T1000 (cell line): ENCODE data around the gene IGIP.

Experiments used
- DNase-seq: peaks from one replicate; lab custom pipeline; 2025; ENCODE audit warnings: mixed read lengths; lab: John Stamatoyannopoulos, UW

IGIP gene

DNA sequence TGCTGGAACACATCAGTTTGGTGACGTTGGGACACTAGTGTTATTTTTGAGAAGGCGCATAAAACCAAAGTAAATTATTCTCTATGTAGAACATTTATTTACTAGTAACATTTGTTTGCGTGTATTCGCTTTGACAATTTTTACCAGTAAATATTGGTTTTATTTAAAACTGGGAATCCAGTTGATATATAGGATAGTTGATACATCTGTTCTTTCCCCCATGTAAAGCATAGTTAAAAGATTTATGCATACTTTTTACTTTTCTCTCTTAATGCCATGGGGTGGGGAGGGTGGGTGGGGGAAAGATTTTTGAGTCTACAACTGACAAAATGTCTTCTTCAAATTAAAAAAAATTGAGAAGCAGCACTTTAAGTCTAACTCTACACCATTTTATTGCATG, at the start of gene IGIP:
Gene IGIP (plus strand): TSS at position 301 of the 400 bp plus-strand sequence. CDS start 2,540 bp downstream, outside the sequence.
- DNase-seq = no peak

GRCh38 chr5:140076142-140076541, 49.6 kb upstream of the IGIP start:
- DNase-seq = no peak

DNA sequence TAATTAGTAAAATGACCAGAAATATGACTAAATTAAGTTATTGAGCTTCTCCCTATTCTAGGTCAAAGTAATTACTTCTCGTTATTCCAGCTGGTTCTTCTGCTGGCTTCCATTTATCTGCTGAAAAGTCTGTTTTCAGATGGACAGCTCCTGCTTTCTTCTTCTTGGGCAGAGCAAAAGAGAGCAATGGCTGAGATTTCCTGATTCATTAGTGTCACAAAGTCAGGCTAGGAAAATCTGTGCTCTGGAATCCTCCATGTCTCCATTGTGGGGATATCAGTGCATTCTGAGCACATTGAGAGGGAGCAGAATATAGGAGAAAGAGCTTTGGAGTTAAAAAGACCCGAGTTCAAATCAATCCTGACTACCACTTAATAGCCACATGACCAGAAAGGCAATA, 48.9 kb upstream of the IGIP start:
- no peak for DNase-seq

DNA sequence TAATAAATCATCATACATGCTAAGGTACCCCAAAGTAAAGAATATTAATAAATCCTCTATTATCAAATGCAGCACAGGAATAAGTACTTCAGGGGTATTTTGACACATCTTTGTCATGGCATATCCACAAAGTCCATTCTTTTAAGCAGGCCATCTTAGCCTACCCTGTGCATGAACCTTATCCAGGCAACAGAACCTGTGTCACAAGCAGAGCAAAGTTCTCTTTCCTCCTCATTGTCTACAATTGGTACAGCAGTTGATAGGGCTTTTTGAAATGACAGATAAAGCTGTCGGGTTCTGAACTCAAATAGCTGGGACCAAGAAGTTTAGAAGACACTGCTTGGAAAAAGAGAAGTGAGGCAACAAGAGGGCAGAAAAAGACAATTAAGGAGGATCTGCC, 42.6 kb upstream of the IGIP start:
- DNase-seq = no peak

DNA sequence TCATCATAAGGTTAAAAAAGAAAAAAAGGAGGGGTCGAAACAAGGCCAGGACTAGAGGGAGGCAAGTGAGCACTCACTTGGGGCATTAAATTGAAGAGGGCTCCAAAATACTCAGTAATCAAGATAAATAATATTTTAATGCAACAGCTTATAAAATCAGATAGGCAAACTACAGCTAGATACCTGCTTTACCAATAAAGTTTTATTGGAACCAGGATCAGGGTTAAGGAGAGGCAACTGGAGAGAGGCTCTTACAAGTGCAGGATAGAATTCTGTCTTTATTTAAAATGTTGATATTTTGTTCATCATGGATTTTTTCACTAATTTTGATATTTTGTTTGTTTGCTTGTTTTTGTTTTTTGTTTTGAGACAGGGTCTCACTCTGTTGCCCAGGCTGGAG, 42.1 kb upstream of the IGIP start:
- DNase-seq = no peak

DNA sequence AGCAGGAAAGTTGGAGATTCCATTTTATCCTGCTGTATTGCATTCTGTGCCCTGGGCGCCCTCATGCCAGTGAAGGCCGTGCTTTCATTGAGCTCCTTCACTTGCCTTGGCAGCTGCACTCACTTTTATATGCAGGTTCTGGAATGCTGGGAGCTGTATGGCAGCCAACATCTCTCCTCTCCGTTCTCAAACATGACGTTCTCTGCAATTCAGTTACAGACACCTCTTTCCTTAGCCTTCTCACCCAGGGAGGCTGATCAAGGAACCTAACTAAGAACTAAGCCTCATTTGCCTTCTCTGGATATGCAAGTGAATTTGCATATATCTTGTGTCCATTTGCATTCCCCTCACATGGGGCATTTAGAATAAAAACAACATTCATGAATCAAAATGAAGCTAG, 41.2 kb upstream of the IGIP start:
- DNase-seq = no peak

DNA sequence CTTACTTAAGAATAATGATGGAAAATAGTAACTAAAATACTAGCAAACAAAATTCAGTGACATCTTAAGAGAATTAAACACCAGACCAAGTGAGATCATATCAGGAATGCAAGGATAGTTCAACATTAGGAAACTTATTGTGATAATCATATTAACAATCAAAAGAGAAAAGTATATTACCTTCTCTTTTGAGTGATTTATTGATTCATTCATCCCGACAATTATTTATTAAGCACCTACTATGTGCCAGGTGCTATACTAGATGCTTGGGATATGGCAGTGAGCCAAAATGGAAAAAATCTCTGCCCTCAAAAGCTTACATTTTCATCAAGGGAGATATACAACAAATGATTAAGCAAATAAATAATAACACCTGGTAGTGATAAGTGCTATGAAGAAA, 35.5 kb upstream of the IGIP start:
- no peak for DNase-seq

- DNase-seq = no peak
Observed at GRCh38 chr5:140093179-140093578, 32.6 kb upstream of the IGIP start.

DNA sequence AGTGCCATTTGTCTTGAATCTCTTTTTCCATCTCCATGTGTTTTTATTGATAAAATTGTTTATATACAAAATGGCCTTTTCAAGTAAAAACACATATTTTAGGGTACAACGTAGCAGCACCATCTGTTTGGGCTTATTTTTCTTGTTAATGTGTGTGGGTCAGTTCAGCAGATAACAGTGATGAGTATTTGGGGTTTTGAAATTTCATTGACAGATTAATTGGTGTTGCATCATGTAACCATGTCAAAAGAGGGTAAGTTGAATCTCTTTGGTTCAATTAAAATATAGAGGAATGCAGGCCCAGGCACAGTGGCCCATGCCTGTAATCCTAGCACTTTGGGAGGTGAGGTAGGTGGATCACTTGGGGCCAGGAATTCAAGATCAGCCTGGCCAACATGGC, 31.9 kb upstream of the IGIP start:
- no peak for DNase-seq

DNA sequence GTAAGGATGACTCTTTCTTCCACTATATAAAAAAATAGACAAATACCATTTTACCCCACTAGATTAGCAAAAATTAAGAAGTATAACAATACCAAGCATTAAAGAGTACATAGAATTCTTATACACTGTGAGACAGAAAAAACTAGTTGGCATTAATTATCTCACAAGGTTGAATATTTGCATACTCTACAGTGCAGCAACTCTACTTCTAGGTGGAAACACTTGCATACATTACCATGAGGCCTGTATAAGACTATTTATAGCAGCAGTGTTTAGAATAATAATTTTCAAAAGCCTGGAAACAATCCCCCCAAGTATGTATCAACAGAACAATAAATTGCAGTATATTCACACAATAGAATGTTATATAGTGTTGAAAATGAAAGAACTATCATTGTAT, 30.8 kb upstream of the IGIP start:
- no peak for DNase-seq

DNA sequence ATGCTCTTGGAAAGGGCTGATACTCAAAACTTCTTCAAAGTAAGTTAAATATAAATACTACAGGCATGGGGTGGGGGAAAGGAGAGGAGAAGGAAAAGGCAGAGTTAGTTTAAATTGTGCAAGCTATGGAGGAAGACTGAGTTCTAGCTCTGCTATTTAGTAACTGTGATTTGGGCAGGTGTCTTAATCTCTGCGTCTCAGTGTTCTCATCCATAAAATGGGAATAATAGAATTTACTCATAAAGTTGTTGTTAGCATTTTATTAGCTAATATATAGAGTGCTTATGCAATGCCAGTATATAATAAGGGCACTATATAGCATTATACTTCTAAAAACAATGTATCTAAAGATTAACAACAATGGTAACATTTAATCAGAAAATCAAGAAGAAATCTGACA, 24.6 kb upstream of the IGIP start:
- DNase-seq = no peak

GRCh38 chr5:140103154-140103553, 22.6 kb upstream of the IGIP start:
- DNase-seq = no peak

GRCh38 chr5:140104100-140104499, 21.6 kb upstream of the IGIP start:
- no peak for DNase-seq

DNA sequence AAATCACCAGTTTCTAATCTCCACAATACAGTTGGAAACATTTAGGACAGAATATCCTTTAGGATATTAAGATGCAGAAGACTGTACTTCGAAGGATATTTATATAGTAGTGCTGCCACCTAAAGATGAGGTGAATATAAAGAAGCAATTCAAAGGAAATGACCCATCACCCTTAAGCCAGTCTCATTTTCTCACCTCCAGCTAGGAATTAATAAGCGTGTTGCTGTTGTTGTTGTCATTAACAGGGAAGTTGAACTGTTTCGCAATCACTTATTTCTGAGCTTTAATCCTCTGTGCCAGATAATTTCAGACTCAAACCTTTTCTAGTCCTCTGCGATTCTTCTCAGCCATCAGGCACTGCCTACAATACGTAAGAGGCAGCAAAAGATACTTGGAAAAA, 19.6 kb upstream of the IGIP start:
- no peak for DNase-seq

DNA sequence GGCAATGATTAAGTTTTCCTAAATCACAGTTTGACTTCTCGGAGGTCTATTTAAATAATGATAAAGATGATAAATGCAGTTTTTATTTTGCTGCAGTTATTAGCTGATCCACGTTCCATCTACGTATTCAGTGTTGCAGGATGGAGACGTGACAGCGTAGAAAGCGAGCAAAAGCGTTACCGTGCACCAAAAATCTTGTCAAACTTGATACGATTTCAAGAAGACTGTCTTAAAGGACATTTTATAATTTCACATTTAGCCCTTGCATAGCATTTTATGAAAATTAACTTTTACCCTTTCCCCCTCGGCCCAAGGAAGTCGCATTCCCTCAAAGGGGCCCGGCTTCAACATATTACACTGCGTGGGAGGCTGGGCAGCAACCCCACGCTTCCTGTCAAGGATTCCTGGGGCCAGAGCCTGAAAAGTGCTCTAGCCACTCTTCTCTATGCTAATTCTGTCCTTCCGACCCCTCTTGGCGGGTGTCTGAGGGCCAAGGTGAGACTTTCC, 18.9 kb upstream of the IGIP start:
- no peak for DNase-seq

GRCh38 chr5:140107312-140108092, 18.2 kb upstream of the IGIP start:
- peak; percentile 80 for DNase-seq

- DNase-seq = no peak
Observed at GRCh38 chr5:140108093-140109017, 17.4 kb upstream of the IGIP start.

DNA sequence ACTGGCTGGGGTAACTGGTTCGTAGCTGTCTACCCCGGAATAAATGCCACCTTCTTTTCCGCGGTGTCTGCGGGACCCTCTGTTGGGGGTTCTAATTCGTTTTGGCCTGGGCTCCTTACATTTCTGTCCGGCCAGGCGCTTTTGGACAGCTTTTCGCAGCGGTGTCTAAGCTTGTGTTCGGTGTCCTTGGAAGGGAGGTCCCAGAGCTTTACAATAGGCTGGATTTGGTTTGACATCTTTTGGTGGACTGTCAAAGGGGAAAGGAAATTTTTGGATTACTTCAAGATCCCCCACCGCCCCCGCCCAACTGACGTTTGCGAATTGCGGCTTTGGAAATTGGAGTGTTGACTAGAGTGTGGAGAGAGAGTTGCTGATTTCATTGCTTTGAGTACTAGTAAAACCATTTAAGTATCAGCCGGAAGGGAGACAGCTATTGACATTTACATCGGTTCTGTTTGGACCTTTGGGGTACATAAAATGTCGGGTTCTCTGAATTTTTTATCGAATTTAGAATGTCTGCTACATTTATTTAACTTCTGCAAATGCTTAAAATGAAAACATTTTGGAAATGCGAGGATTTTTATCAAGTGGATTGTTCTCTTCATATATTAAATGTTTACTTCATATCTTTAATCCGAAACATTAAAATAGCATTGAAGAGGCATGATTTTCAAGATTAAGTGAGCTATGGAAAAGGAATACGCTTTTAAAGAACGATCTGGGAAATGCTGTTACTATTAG, 16.5 kb upstream of the IGIP start:
- no peak for DNase-seq

DNA sequence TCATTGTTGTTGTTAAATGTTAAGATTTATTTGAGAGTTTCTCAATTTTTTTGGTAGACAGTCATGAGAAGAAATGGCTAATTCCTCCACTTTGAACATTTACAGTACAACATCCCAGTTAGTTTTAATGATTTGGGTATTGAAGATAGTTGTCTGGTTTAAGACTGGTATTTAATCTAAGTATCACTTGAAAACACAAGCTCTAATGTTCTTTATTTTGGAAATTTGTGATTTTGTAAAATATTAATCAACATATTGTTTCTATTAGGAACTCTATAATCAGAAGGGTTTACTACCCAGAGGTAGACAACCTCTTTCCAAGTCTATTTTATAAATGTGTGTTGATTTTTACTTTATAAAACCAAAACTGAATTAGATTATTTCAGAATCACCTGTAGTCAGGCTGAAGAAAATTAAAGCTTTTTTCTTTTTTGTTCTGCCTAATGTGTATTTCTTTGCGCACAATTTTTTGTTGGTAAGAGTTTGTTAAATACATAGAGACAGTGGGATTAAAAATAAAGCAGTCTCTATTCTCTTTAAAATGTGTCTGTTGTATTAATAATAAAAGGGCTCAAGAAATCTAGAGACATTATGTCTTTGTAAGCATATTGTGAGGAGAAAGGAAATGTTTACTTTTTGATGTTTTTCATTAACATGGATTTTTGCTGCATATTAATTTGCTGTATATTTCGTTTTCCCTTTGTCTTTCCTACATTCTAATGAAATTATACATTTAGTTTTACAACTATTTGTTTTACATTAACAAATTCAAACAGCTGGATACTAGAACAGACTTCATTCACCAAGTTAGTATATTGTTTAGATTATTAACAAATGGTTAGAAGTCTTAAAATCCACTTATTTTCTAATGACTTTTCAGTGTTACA, 15.7 kb upstream of the IGIP start:
- no peak for DNase-seq

DNA sequence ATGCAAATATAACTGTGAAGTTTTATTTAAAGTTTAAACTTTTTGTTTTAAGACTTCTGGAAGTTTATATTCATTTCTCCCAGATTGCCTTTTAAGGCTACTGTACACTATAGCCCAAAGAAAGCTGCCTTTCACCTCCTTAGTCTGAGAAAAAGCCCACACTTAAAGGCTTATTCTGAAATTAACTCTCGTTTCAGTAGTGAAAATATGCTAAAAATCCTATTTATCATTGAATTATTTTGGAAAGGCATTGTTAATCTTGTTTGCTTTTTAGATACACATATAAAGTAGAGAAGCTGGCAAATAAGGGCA, 15.1 kb upstream of the IGIP start:
- DNase-seq = no peak
